Stomach (tissue), 9 donors: ENCODE measurements around the gene DYSF. TPM values are rescaled to one million over a fixed set of nuclear protein-coding genes. Genes with fewer than 3 reads are reported as not detected.

Experiments
- DNase-seq, 2 donors: peaks; one replicate each; pipeline versions ENCODE4 v3.0.0 to v3.0.0-alpha.2; 2013 to 2019
- H3K27ac ChIP-seq, 5 donors: fragments of 200-600 bp in 4 of 5; sonication (generic) in 4 of 5; one replicate each; pipeline ENCODE4 v1.5.1; 2013 to 2019; ENCODE audit warnings: mild to moderate bottlenecking in 1 of 5, moderate library complexity in 1 of 5
- H3K27me3 ChIP-seq, 3 donors: fragments of 200-600 bp; sonication (generic); one replicate each; pipeline ENCODE4 v1.5.1; 2017 to 2019; ENCODE audit warnings: mixed run types in 1 of 3
- H3K36me3 ChIP-seq, 4 donors: fragments of 200-600 bp; sonication (generic); 1 replicate in 3 of 4; 2 replicates in 1 of 4; pipeline ENCODE4 v1.5.1; 2016 to 2019
- H3K4me1 ChIP-seq, 4 donors: fragments of 200-600 bp; sonication (generic); one replicate each; pipeline ENCODE4 v1.5.1; 2016 to 2019
- H3K4me3 ChIP-seq, 4 donors: fragments of 200-600 bp; sonication (generic) in 3 of 4; one replicate each; pipeline ENCODE4 v1.5.1; 2016 to 2019; ENCODE audit warnings: mild to moderate bottlenecking in 1 of 4
- H3K9me3 ChIP-seq, 4 donors: fragments of 200-600 bp; sonication (generic); one replicate each; pipeline ENCODE4 v1.5.1; 2016 to 2019
- EP300 ChIP-seq: sonication (generic); formaldehyde crosslinking; IDR thresholded peaks from one replicate; pipeline ENCODE4 v1.6.1; 2017; ENCODE audit warnings: antibody characterized with exemption
- POLR2A ChIP-seq, 4 donors: fragments of 450-650 bp; IDR thresholded peaks; one replicate each; pipeline ENCODE4 v1.6.1; 2016; ENCODE audit warnings: antibody characterized with exemption in 4 of 4, control low read depth in 2 of 4, mild to moderate bottlenecking in 1 of 4, moderate library complexity in 1 of 4
- POLR2AphosphoS5 ChIP-seq, 3 donors: sonication (generic); formaldehyde crosslinking; IDR thresholded peaks; one replicate each; pipeline ENCODE4 v1.6.1; 2016; ENCODE audit warnings: antibody characterized with exemption in 3 of 3
- WGBS, 5 donors: extraction: QIAGEN DNeasy Blood & Tissue Kit in 3 of 5; methylation state at CpG; one replicate each; pipeline versions ENCODE4 v1.1.5 to v1.1.7; 2013 to 2018; 5-methylcytosine and 5-hydroxymethylcytosine counted together
- intact Hi-C: fragments of 100-400 bp; cut with DNase I; formaldehyde crosslinking; loops from one replicate; pipeline ENCODE4 v1.15.1; 2023; ENCODE audit warnings: low total_unique reads
- polyA plus RNA-seq, 3 donors: library from polyadenylated mRNA; stranded (reverse); fragments of 200-250 nt; gene quantifications; one replicate each; pipeline ENCODE4 v1.2.3, GENCODE V29; 2013
- total RNA-seq, 5 donors: library from RNA; depleted of rRNA; stranded (reverse); fragments of >200 nt; gene quantifications; one replicate each; pipeline versions ENCODE4 v1.1.0 to v1.2.3, GENCODE V29; 2014 to 2016
- TF ChIP-seq, protein P1 (sequence below), 7 experiments: fragments of 450-650 bp in 4 of 7; fragments of 200-600 bp in 3 of 7; sonication (generic) in 3 of 7; IDR thresholded peaks; one replicate each; pipeline ENCODE4 v1.5.1; 2016 to 2019; ENCODE audit warnings: antibody characterized with exemption in 7 of 7, control low read depth in 2 of 7, mild to moderate bottlenecking in 1 of 7
- donor health status: healthy with polysubstance abuse.
- donor health status: Bipolar disorder and iron deficiency.
- donor health status: healthy.

The DYSF gene
- total and polyA plus RNA-seq, 8 donors, result 2.1 to 13.4 (median 6.1) TPM

GRCh38 chr2:71702071-71702970, 249.0 kb downstream of the DYSF start:
- intact Hi-C loops, result no loop called here
- peaks cover 0 to 17% (median 8%) of the 10 kb centered on the region in 4 donors for H3K4me1 ChIP-seq

GRCh38 chr2:71702971-71703898, 249.9 kb downstream of the DYSF start:
- Histone ChIP-seq H3K36me3 (no peaks in the 10 kb centered on the region), H3K27me3 (peaks cover 0 to 10% (median 0%) of the 10 kb centered on the region in 3 donors), H3K27ac (no peak overlapping the region), H3K4me3 (no peak overlapping the region), H3K9me3 (no peaks in the 10 kb centered on the region), H3K4me1 (peaks cover 0 to 17% (median 8%) of the 10 kb centered on the region in 4 donors)
- WGBS, 5 donors, result 73 to 80% (median 76%) methylated on average over 10 to 13 of the region's 13 CpGs
- TF ChIP-seq EP300, result no peak
- TF ChIP-seq, protein P1, sequence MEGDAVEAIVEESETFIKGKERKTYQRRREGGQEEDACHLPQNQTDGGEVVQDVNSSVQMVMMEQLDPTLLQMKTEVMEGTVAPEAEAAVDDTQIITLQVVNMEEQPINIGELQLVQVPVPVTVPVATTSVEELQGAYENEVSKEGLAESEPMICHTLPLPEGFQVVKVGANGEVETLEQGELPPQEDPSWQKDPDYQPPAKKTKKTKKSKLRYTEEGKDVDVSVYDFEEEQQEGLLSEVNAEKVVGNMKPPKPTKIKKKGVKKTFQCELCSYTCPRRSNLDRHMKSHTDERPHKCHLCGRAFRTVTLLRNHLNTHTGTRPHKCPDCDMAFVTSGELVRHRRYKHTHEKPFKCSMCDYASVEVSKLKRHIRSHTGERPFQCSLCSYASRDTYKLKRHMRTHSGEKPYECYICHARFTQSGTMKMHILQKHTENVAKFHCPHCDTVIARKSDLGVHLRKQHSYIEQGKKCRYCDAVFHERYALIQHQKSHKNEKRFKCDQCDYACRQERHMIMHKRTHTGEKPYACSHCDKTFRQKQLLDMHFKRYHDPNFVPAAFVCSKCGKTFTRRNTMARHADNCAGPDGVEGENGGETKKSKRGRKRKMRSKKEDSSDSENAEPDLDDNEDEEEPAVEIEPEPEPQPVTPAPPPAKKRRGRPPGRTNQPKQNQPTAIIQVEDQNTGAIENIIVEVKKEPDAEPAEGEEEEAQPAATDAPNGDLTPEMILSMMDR (IDR thresholded peaks at IDR 0.05), result no peak
- TF ChIP-seq POLR2AphosphoS5 (IDR thresholded peaks at IDR 0.05), result no peak
- no peak for TF ChIP-seq POLR2A (IDR thresholded peaks at IDR 0.05)
- DNase-seq, result no peak
- intact Hi-C loops, result no loop called here

More at GRCh38 chr2:71702071-71702970, 249.0 kb downstream of the DYSF start:
- Histone ChIP-seq H3K27me3 (peaks cover 0 to 10% (median 0%) of the 10 kb centered on the region in 3 donors), H3K9me3 (no peaks in the 10 kb centered on the region), H3K27ac (peak overlapping the region in 1 of 5 donors; percentile 79), H3K36me3 (no peaks in the 10 kb centered on the region), H3K4me3 (no peak overlapping the region)
- DNase-seq, result no peak
- WGBS, 5 donors, result 68 to 84% (median 84%) methylated on average over 6 to 15 of the region's 15 CpGs
- no peak for TF ChIP-seq POLR2A (IDR thresholded peaks at IDR 0.05)
- TF ChIP-seq POLR2AphosphoS5 (IDR thresholded peaks at IDR 0.05), result no peak
- TF ChIP-seq EP300, result no peak
- TF ChIP-seq, protein P1 (IDR thresholded peaks at IDR 0.05), result no peak

GRCh38 chr2:71704131-71704561, 250.8 kb downstream of the DYSF start:
- intact Hi-C loops, result no loop called here
- 73 to 82% (median 80%) methylated on average over 9 of the region's 9 CpGs for WGBS, 5 donors
- no peak overlapping the region for H3K4me3 ChIP-seq

More at GRCh38 chr2:71704131-71704561, 250.8 kb downstream of the DYSF start:
- DNase-seq, result no peak
- TF ChIP-seq, protein P1 (IDR thresholded peaks at IDR 0.05), result no peak
- TF ChIP-seq EP300, result no peak
- no peak for TF ChIP-seq POLR2AphosphoS5 (IDR thresholded peaks at IDR 0.05)
- TF ChIP-seq POLR2A (IDR thresholded peaks at IDR 0.05), result no peak
- Histone ChIP-seq H3K27me3 (peaks cover 0 to 10% (median 0%) of the 10 kb centered on the region in 3 donors), H3K9me3 (no peaks in the 10 kb centered on the region), H3K36me3 (no peaks in the 10 kb centered on the region), H3K27ac (no peak overlapping the region), H3K4me1 (peaks cover 0 to 17% (median 8%) of the 10 kb centered on the region in 4 donors)
